Endothelial cell of umbilical vein (primary cell): ENCODE data around the gene TAF4B. TPM values are rescaled to one million over a fixed set of nuclear protein-coding genes. Genes with fewer than 3 reads are reported as not detected.
"Not testable (repeated sequence)": the region's sequence is repeated elsewhere in the genome, so short reads cannot be mapped to it uniquely, and the experiment has no call there.

Experiments
- BruUV-seq: library from RNA; stranded (reverse); fragments of 400-500 nt; replicated peaks from 2 replicates; lab custom pipeline; 2021; lab: Mats Ljungman, UMichigan
- CTCF ChIA-PET: fragments of 300-600, 350-600 bp; sonication (Branson Sonifier 250); formaldehyde crosslinking; loops from one replicate; lab custom pipeline; 2021; ENCODE audit warnings: antibody characterized with exemption, inconsistent platforms; lab: Charles Lee
- POLR2A ChIA-PET: fragments of 300-600, 350-600 bp; sonication (Branson Sonifier 250); formaldehyde crosslinking; loops from one replicate; lab custom pipeline; 2021; ENCODE audit warnings: antibody characterized with exemption, inconsistent platforms; lab: Charles Lee
- DNase-seq: peaks from one replicate; pipeline ENCODE4 v3.0.0-alpha.2; 2011; ENCODE audit warnings: low read depth, low spot score
- FAIRE-seq: peaks from 2 replicates; lab custom pipeline; 2011; peaks lifted over from hg19 to GRCh38; lab: Jason Lieb, UNC
- H2AFZ ChIP-seq: 2 replicates; pipeline ENCODE4 v1.6.0; 2012; ENCODE audit warnings: low read depth, low read length, control low read depth, inconsistent platforms
- H3K27ac ChIP-seq: 2 replicates; pipeline ENCODE4 v1.5.1; 2011; ENCODE audit warnings: low read depth, mild to moderate bottlenecking, control low read depth, low read length, moderate library complexity; ENCODE audit not compliant: insufficient read depth
- H3K27me3 ChIP-seq, 2 experiments: 2 replicates each; pipeline versions ENCODE4 v1.6.0 to v1.6.1; 2011; ENCODE audit warnings: low read length in 2 of 2, mixed read lengths in 1 of 2; ENCODE audit not compliant: control insufficient read depth in 2 of 2, insufficient read depth in 2 of 2
- H3K36me3 ChIP-seq, 2 experiments: 2 replicates in 1 of 2; 3 replicates in 1 of 2; pipeline ENCODE4 v1.5.1; 2011; ENCODE audit warnings: low read length in 2 of 2, mild to moderate bottlenecking in 1 of 2, moderate library complexity in 1 of 2; ENCODE audit not compliant: control insufficient read depth in 2 of 2, insufficient read depth in 2 of 2; ENCODE audit errors: extremely low read depth in 1 of 2
- H3K4me1 ChIP-seq: 3 replicates; pipeline ENCODE4 v1.5.1; 2011; ENCODE audit warnings: mild to moderate bottlenecking, low read length; ENCODE audit not compliant: control insufficient read depth, insufficient read depth; ENCODE audit errors: extremely low read depth
- H3K4me2 ChIP-seq: 2 replicates; pipeline ENCODE4 v1.6.1; 2011; ENCODE audit warnings: low read length, control low read depth, mixed read lengths; ENCODE audit not compliant: insufficient read depth
- H3K4me3 ChIP-seq, 3 experiments: fragments of 200-600 bp in 1 of 3; sonication (generic), shearing (Covaris generic) in 1 of 3; replicated peaks in 1 of 3; 2 replicates each; pipeline ENCODE4 v1.5.1; 2011 to 2016; ENCODE audit warnings: control low read depth in 3 of 3, low read length in 3 of 3, mild to moderate bottlenecking in 2 of 3, inconsistent platforms in 1 of 3, low read depth in 1 of 3, moderate library complexity in 1 of 3; ENCODE audit not compliant: insufficient read depth in 1 of 3
- H3K79me2 ChIP-seq: 2 replicates; pipeline ENCODE4 v1.6.0; 2012; ENCODE audit warnings: low read length, inconsistent platforms; ENCODE audit not compliant: control insufficient read depth, insufficient read depth
- H3K9ac ChIP-seq: replicated peaks from 2 replicates; pipeline ENCODE3; 2011; ENCODE audit warnings: low read length, control low read depth; ENCODE audit not compliant: insufficient read depth; ENCODE audit errors: extremely low read depth
- H3K9me1 ChIP-seq: replicated peaks from 3 replicates; pipeline ENCODE4 v1.6.0; 2011; ENCODE audit warnings: mild to moderate bottlenecking, low read length; ENCODE audit not compliant: control insufficient read depth, insufficient read depth; ENCODE audit errors: extremely low read depth
- H3K9me3 ChIP-seq: replicated peaks from 2 replicates; pipeline ENCODE4 v1.5.1; 2012; ENCODE audit warnings: low read length, inconsistent platforms; ENCODE audit not compliant: control insufficient read depth, insufficient read depth
- H4K20me1 ChIP-seq: replicated peaks from 2 replicates; pipeline ENCODE3; 2011; ENCODE audit warnings: mild to moderate bottlenecking, low read length; ENCODE audit not compliant: control insufficient read depth, insufficient read depth; ENCODE audit errors: extremely low read depth
- EZH2 ChIP-seq: IDR thresholded peaks from 2 replicates; pipeline ENCODE4 v1.6.1; 2012; ENCODE audit warnings: borderline replicate concordance, low read depth, mild to moderate bottlenecking, moderate library complexity, low read length, inconsistent platforms; ENCODE audit not compliant: severe bottlenecking
- FOS ChIP-seq: IDR thresholded peaks from 2 replicates; pipeline ENCODE4 v1.6.1; 2011; ENCODE audit warnings: mild to moderate bottlenecking, low read length, moderate library complexity, borderline replicate concordance; ENCODE audit not compliant: insufficient read depth
- GATA2 ChIP-seq: IDR thresholded peaks from 2 replicates; pipeline ENCODE4 v1.7.0; 2011; ENCODE audit warnings: low read depth, mild to moderate bottlenecking, moderate library complexity, mixed read lengths, low read length; ENCODE audit not compliant: insufficient read length, insufficient read depth
- JUN ChIP-seq: IDR thresholded peaks from 2 replicates; pipeline ENCODE4 v1.6.1; 2011; ENCODE audit warnings: borderline replicate concordance, low read depth; ENCODE audit not compliant: insufficient read length, insufficient read depth
- MYC ChIP-seq: IDR thresholded peaks from one replicate; pipeline ENCODE4 v1.6.1; 2011; ENCODE audit warnings: mild to moderate bottlenecking, low read depth, low read length
- POLR2A ChIP-seq: IDR thresholded peaks from 2 replicates; pipeline ENCODE4 v1.6.1; 2012; ENCODE audit warnings: low read depth, mild to moderate bottlenecking, control low read depth, low read length
- POLR2AphosphoS5 ChIP-seq: IDR thresholded peaks from 2 replicates; pipeline ENCODE4 v1.6.1; 2012; ENCODE audit warnings: low read depth, mild to moderate bottlenecking, control low read depth, low read length, moderate library complexity; ENCODE audit not compliant: insufficient read depth
- dilution Hi-C: fragments of 300-500 bp; cut with MboI; formaldehyde crosslinking; loops from one replicate; pipeline ENCODE4 v1.15.0; 2019; ENCODE audit warnings: low sequenced_read_pairs; ENCODE audit not compliant: extremely low pct_ligation_motif_present
- intact Hi-C: fragments of 100-400 bp; cut with micrococcal nuclease; formaldehyde crosslinking; loops from one replicate; pipeline ENCODE4 v1.10.0; 2022
- polyA plus RNA-seq, 4 experiments: library from polyadenylated mRNA; depleted of rRNA in 3 of 4; stranded (reverse) in 3 of 4; unstranded in 1 of 4; fragments of >200 nt; gene quantifications; 2 replicates each; pipeline versions ENCODE4 v1.2.1 to v1.2.3, GENCODE V29; 2011 to 2012; ENCODE audit warnings: missing spikeins in 1 of 4
- total RNA-seq: library from RNA; stranded (reverse); gene quantifications from 2 replicates; pipeline ENCODE4 v1.2.3, GENCODE V29; 2021
- TF ChIP-seq, protein P1 (sequence below), 2 donors: IDR thresholded peaks; 1 replicate in 1 of 2; 2 replicates in 1 of 2; pipeline ENCODE4 v1.5.1; 2011; ENCODE audit warnings: low read length in 2 of 2, mild to moderate bottlenecking in 2 of 2, moderate library complexity in 2 of 2, control low read depth in 1 of 2, inconsistent platforms in 1 of 2, low read depth in 1 of 2; ENCODE audit not compliant: insufficient read depth in 1 of 2; ENCODE audit errors: extremely low read depth in 1 of 2
- TF ChIP-seq, protein P2 (sequence below): IDR thresholded peaks from 2 replicates; pipeline ENCODE4 v1.6.1; 2011; ENCODE audit not compliant: insufficient read depth, insufficient read length

Gene TAF4B
- total and polyA plus RNA-seq, 2 donors (not counting 3 experiments of a cell fraction or from before 2014, with no cell fraction given): 0.47 to 2.0 TPM

DNA sequence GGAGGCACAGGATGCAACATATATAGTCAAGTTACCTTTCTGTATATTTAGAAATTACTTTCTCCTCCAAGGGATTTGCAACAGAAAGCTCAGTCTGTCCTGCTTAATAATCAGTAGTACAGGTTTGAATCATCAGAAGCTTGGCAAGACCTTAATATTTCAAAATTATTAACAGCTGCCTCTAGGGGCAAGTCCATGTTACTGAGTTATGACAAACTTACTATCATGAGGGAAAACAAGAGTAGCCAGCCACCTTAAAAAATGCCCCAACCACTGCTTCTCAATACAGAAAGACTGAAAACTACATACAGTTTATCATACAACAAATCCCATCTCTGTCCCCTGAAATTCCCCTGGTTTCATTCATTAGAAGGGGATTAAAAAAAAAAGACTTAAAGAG is 28.6 kb downstream of the TAF4B start:
- H3K4me2 ChIP-seq, H3K9me3 ChIP-seq, POLR2A ChIA-PET: not testable (repeated sequence)

DNA sequence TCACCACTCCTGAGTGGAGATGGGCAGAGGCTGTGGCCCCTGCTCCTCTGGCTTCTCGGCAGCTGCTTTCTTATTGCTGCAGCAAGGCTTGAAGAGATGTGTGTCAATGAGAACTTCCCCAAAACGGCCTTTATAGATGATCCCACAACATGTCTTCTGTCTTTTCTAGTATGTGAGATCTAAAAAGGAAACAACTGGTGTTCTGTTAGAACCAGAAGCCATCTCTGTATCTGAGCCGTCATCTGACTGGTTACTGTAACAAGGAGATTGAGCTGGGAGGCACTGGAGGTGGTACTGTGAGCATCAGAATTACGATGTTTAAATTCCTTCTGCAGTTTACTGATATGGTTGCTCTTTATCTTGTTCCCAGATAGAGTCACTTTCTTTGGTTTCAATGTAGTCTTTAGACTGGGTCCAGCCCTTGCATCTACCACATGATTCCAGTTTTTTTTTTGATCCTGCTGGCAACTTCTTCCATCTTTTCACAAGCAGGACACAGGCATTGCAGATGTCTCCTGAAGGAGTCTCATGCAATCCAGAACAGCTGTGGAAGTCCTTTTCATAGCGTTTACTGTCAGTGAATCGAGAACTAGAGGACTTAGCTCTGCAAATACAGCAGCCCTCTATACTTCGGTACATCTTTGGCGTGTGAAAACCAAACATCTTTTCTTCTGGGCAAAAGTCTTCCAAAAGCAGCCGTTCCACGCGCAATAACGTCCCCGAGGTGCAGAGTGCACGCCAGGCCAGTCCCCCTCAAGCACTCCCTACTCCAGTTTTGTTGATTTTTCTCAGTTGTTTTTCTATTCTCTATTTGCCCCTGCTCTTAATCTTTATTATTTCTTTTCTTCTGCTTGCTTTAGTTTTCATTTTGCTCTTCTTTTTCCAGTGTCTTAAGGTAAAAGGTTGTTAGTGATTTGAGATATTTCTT is 29.7 kb downstream of the TAF4B start:
- H3K4me1 ChIP-seq: no peaks in the 10 kb centered on the region
- dilution Hi-C loops: no loop called here
- ChIA-PET POLR2A (no interaction called here), CTCF (interaction anchor here (1.0 kb wide), 1 partner anchor 12 kb away, joined by 4 read pairs; no protein-coding TSS in a partner anchor)
- H4K20me1 ChIP-seq: no peaks in the 10 kb centered on the region
- no peak for FAIRE-seq
- H3K4me2 ChIP-seq: no peak overlapping the region
- TF ChIP-seq MYC: no peak
- no peak for TF ChIP-seq JUN
- TF ChIP-seq POLR2A: no peak
- TF ChIP-seq FOS: no peak
- no peak for TF ChIP-seq EZH2
- TF ChIP-seq POLR2AphosphoS5: no peak
- TF ChIP-seq, protein P1, sequence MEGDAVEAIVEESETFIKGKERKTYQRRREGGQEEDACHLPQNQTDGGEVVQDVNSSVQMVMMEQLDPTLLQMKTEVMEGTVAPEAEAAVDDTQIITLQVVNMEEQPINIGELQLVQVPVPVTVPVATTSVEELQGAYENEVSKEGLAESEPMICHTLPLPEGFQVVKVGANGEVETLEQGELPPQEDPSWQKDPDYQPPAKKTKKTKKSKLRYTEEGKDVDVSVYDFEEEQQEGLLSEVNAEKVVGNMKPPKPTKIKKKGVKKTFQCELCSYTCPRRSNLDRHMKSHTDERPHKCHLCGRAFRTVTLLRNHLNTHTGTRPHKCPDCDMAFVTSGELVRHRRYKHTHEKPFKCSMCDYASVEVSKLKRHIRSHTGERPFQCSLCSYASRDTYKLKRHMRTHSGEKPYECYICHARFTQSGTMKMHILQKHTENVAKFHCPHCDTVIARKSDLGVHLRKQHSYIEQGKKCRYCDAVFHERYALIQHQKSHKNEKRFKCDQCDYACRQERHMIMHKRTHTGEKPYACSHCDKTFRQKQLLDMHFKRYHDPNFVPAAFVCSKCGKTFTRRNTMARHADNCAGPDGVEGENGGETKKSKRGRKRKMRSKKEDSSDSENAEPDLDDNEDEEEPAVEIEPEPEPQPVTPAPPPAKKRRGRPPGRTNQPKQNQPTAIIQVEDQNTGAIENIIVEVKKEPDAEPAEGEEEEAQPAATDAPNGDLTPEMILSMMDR (IDR thresholded peaks at IDR 0.05; ENCODE audit: extremely low read depth in 1 of 2, insufficient read depth in 1 of 2, low read depth in 1 of 2, low read length in 2 of 2): no peak
- TF ChIP-seq, protein P2, sequence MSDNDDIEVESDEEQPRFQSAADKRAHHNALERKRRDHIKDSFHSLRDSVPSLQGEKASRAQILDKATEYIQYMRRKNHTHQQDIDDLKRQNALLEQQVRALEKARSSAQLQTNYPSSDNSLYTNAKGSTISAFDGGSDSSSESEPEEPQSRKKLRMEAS: no peak
- no peak for TF ChIP-seq GATA2
- no peaks in the 10 kb centered on the region for H3K9me1 ChIP-seq
- H3K9me3 ChIP-seq: no peaks in the 10 kb centered on the region
- H3K79me2 ChIP-seq: no peaks in the 10 kb centered on the region
- DNase-seq: no peak
- intact Hi-C loops: no loop called here
- no peak overlapping the region for H3K4me3 ChIP-seq
- no peak overlapping the region for H3K27ac ChIP-seq
- no peaks in the 10 kb centered on the region for H3K36me3 ChIP-seq
- no peak overlapping the region for H3K9ac ChIP-seq
- H2AFZ ChIP-seq: no peak overlapping the region
- BruUV-seq: no TSS peak
- H3K27me3 ChIP-seq: no peaks in the 10 kb centered on the region

More for the DNA sequence above, 28.6 kb downstream of the TAF4B start:
- H3K9me1 ChIP-seq, H3K4me1 ChIP-seq, H3K27me3 ChIP-seq, BruUV-seq, H3K9ac ChIP-seq, H4K20me1 ChIP-seq, H3K36me3 ChIP-seq, H3K79me2 ChIP-seq, FAIRE-seq, DNase-seq, dilution Hi-C loops, H3K4me3 ChIP-seq, H2AFZ ChIP-seq, H3K27ac ChIP-seq, intact Hi-C loops: not testable (repeated sequence)
- CTCF ChIA-PET: interaction anchor here (1.0 kb wide), 1 partner anchor 11 kb away, joined by 4 read pairs; no protein-coding TSS in a partner anchor
